ENCODE measurements around the gene SCGB1C2. TPM values are rescaled to one million over a fixed set of nuclear protein-coding genes. Genes with fewer than 3 reads are reported as not detected.
A peak's percentile ranks its signal among the peaks of the same experiment; 100 is the strongest.

SCGB1C2 gene
- polyA plus RNA-seq, 1 donor (not counting 4 experiments of a cell fraction or from before 2014, with no cell fraction given): not detected

- H3K79me2 ChIP-seq (ENCODE audit: control insufficient read depth, insufficient read depth, low read length): no peaks in the 10 kb centered on the region
- FAIRE-seq (no peak), DNase-seq (ENCODE audit: low read depth, low spot score) (no peak)
- dilution Hi-C loops (cut with MboI; ENCODE audit: extremely low pct_ligation_motif_present, low sequenced_read_pairs): no loop called here
- no peak overlapping the region for H3K4me2 ChIP-seq (ENCODE audit: control insufficient read depth, extremely low read depth, insufficient read depth, low read depth, low read length)
- H2AFZ ChIP-seq (ENCODE audit: control insufficient read depth, low read length): no peak overlapping the region
- no peak overlapping the region for H3K27ac ChIP-seq (ENCODE audit: control insufficient read depth, insufficient read depth, low read length)
- no peaks in the 10 kb centered on the region for H3K36me3 ChIP-seq (ENCODE audit: control insufficient read depth in 2 of 2, extremely low read depth in 1 of 2, insufficient read depth in 2 of 2, low read length in 2 of 2)
- no peaks in the 10 kb centered on the region for H3K9me3 ChIP-seq (ENCODE audit: control insufficient read depth, low read depth, low read length)
- H3K4me3 ChIP-seq (ENCODE audit: control insufficient read depth in 2 of 3, extremely low read depth in 1 of 3, insufficient read depth in 2 of 3, low read depth in 1 of 3, low read length in 3 of 3): no peak overlapping the region
- H3K9ac ChIP-seq (ENCODE audit: control insufficient read depth, extremely low read depth, insufficient read depth, low read length): no peak overlapping the region
- H3K4me1 ChIP-seq (ENCODE audit: control insufficient read depth, extremely low read depth, insufficient read depth, low read length): no peaks in the 10 kb centered on the region
- TF ChIP-seq CTCF (optimal IDR thresholded peaks at IDR 0.05 in 1 of 3, IDR thresholded peaks at IDR 0.05 in 1 of 3, conservative IDR thresholded peaks at IDR 0.05 in 1 of 3; ENCODE audit: extremely low read depth in 1 of 3, insufficient read depth in 2 of 3, low read length in 3 of 3) (peak in 1 of 3 experiments; percentile 10), EZH2 (IDR thresholded peaks at IDR 0.05; ENCODE audit: low read length) (no peak)
- no peaks in the 10 kb centered on the region for H4K20me1 ChIP-seq (ENCODE audit: control insufficient read depth, extremely low read depth, insufficient read depth, low read length)
- peaks cover 6% of the 10 kb centered on the region for H3K27me3 ChIP-seq (ENCODE audit: control insufficient read depth, extremely low read depth, insufficient read depth, low read length)
- H3K9me1 ChIP-seq (ENCODE audit: control insufficient read depth, extremely low read depth, insufficient read depth, low read length): no peaks in the 10 kb centered on the region
Observed at GRCh38 chr17:163514-164098, 26.2 kb downstream of the SCGB1C2 start.

DNA sequence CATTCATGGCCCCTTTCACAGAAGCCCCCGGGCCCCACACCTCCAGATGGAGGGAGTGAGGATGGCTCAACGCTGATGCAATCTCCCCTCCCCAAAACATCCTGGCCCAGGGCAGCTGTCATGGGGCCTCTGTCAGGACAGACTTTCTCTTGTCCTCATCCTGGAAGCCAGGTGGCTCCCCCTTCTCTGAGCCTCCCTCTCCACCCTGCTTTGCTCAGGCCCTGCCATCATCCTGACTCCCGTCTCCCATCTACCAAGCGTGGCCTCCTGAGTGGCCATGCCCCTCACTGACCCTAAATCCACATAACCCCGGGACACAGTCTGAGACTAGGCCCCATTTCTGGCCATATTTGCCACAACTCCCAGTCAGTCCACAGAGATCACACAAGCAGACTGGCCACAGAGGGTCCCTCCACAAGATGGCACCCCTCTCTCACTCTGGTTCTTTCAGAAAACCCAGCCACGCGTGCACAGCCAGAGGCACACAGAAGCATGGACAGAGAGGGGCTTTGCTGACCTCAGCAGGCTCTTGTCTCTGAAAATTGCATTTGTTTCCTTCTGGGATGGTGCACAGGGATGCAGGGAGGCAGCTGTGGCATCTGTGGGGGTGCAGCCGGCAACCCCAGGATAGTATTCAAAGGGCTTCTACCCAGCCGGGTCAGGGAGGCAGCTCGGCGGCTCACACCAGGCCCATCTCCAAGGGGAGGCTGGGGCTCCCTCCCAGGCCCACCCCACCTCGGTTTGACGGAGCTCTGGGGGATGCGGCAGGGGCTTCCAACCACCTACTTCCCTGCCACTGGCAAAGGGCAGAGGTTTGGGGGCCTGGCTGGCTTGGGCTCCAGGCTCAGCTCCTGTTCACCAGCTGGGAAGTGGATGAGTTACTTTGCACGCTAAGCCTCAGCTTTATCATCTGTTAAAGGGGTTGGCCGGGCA is 27.2 kb downstream of the SCGB1C2 start:
- H3K4me3 ChIP-seq (ENCODE audit: control insufficient read depth in 2 of 3, extremely low read depth in 1 of 3, insufficient read depth in 2 of 3, low read depth in 1 of 3, low read length in 3 of 3): no peak overlapping the region
- dilution Hi-C loops (cut with MboI; ENCODE audit: extremely low pct_ligation_motif_present, low sequenced_read_pairs): no loop called here
- DNase-seq (ENCODE audit: low read depth, low spot score) (no peak), FAIRE-seq (no peak)
- H3K9ac ChIP-seq (ENCODE audit: control insufficient read depth, extremely low read depth, insufficient read depth, low read length): no peak overlapping the region
- peaks cover 6% of the 10 kb centered on the region for H3K27me3 ChIP-seq (ENCODE audit: control insufficient read depth, extremely low read depth, insufficient read depth, low read length)
- H4K20me1 ChIP-seq (ENCODE audit: control insufficient read depth, extremely low read depth, insufficient read depth, low read length): no peaks in the 10 kb centered on the region
- TF ChIP-seq CTCF (optimal IDR thresholded peaks at IDR 0.05 in 1 of 3, IDR thresholded peaks at IDR 0.05 in 1 of 3, conservative IDR thresholded peaks at IDR 0.05 in 1 of 3; ENCODE audit: extremely low read depth in 1 of 3, insufficient read depth in 2 of 3, low read length in 3 of 3): peak; percentile 28 to 61 (median 40)
- no peak for TF ChIP-seq EZH2 (IDR thresholded peaks at IDR 0.05; ENCODE audit: low read length)
- no peak overlapping the region for H3K27ac ChIP-seq (ENCODE audit: control insufficient read depth, insufficient read depth, low read length)
- no peak overlapping the region for H2AFZ ChIP-seq (ENCODE audit: control insufficient read depth, low read length)
- H3K36me3 ChIP-seq (ENCODE audit: control insufficient read depth in 2 of 2, extremely low read depth in 1 of 2, insufficient read depth in 2 of 2, low read length in 2 of 2): no peaks in the 10 kb centered on the region
- H3K9me1 ChIP-seq (ENCODE audit: control insufficient read depth, extremely low read depth, insufficient read depth, low read length): no peaks in the 10 kb centered on the region
- no peak overlapping the region for H3K4me2 ChIP-seq (ENCODE audit: control insufficient read depth, extremely low read depth, insufficient read depth, low read depth, low read length)
- no peaks in the 10 kb centered on the region for H3K4me1 ChIP-seq (ENCODE audit: control insufficient read depth, extremely low read depth, insufficient read depth, low read length)
- H3K9me3 ChIP-seq (ENCODE audit: control insufficient read depth, low read depth, low read length): no peaks in the 10 kb centered on the region
- H3K79me2 ChIP-seq (ENCODE audit: control insufficient read depth, insufficient read depth, low read length): no peaks in the 10 kb centered on the region

Measured in keratinocyte (primary cell).